Testis (tissue), 3 donors: ENCODE data around the gene LANCL1. TPM values are rescaled to one million over a fixed set of nuclear protein-coding genes. Genes with fewer than 3 reads are reported as not detected.

Experiments
- DNase-seq: peaks from one replicate; pipeline ENCODE4 v3.0.0-alpha.2; 2019
- H3K27ac ChIP-seq, 2 donors: fragments of 200-600 bp; sonication (generic); one replicate each; pipeline ENCODE4 v1.5.1; 2019
- H3K27me3 ChIP-seq: fragments of 200-600 bp; sonication (generic); one replicate; pipeline ENCODE4 v1.5.1; 2019
- H3K36me3 ChIP-seq: fragments of 200-600 bp; sonication (generic); one replicate; pipeline ENCODE4 v1.5.1; 2017; ENCODE audit warnings: low read depth; ENCODE audit errors: missing control alignments
- H3K4me1 ChIP-seq: fragments of 200-600 bp; sonication (generic); one replicate; pipeline ENCODE4 v1.5.1; 2019
- H3K4me3 ChIP-seq, 2 donors: fragments of 200-600 bp; sonication (generic); one replicate each; pipeline ENCODE4 v1.5.1; 2017 to 2019
- H3K9me3 ChIP-seq: fragments of 200-600 bp; sonication (generic); one replicate; pipeline ENCODE4 v1.5.1; 2017
- CTCF ChIP-seq, 3 experiments: fragments of 450-650 bp in 2 of 3; fragments of 200-600 bp in 1 of 3; sonication (generic) in 1 of 3; IDR thresholded peaks; one replicate each; pipeline ENCODE4 v1.5.1; 2016 to 2019; ENCODE audit warnings: antibody characterized with exemption in 3 of 3, mild to moderate bottlenecking in 2 of 3, moderate library complexity in 1 of 3
- POLR2A ChIP-seq: fragments of 450-650 bp; IDR thresholded peaks from one replicate; pipeline ENCODE4 v1.6.1; 2017; ENCODE audit warnings: antibody characterized with exemption, mild to moderate bottlenecking, moderate library complexity
- whole genome bisulfite sequencing, 2 donors: methylation state at CpG; one replicate each; pipeline ENCODE4 v1.1.5; 2018; 5-methylcytosine and 5-hydroxymethylcytosine counted together
- intact Hi-C: fragments of 100-400 bp; cut with DNase I; formaldehyde crosslinking; loops from one replicate; pipeline ENCODE4 v1.15.1; 2023; ENCODE audit warnings: low total_unique reads
- polyA plus RNA-seq: library from polyadenylated mRNA; stranded (reverse); fragments of 350-450 nt; fragmentation: Illumina TruSeq; extraction: RNeasy Lipid Tissue Mini Kit (QIAGEN cat#74804); gene quantifications from one replicate; pipeline ENCODE4 v1.2.3, GENCODE V29; 2014; ENCODE audit warnings: low read depth, low replicate concordance; ENCODE audit not compliant: insufficient read depth
- total RNA-seq, 2 donors: library from RNA; depleted of rRNA; stranded (reverse); fragments of >200 nt; gene quantifications; one replicate each; pipeline ENCODE4 v1.2.3, GENCODE V29; 2016

LANCL1 gene
- total and polyA plus RNA-seq, 3 donors from 2014 or later = 55.6 to 126 (median 59.5) TPM

- Histone ChIP-seq H3K4me3 (no peak overlapping the region), H3K4me1 (no peaks in the 10 kb centered on the region), H3K27ac (no peak overlapping the region), H3K9me3 (no peaks in the 10 kb centered on the region), H3K27me3 (no peaks in the 10 kb centered on the region), H3K36me3 (no peaks in the 10 kb centered on the region)
- no peak for DNase-seq
- WGBS, 2 donors = 78 to 90% methylated on average over 3 of the region's 3 CpGs
- intact Hi-C loops = loop anchor here (10.0 kb wide), 1 partner anchor 155 kb away; no protein-coding TSS in a partner anchor
- TF ChIP-seq POLR2A (no peak), CTCF (IDR thresholded peaks at IDR 0.05) (no peak)
These were observed 86.7 kb downstream of the LANCL1 start for GRCh38 chr2:210389856-210390255.

DNA sequence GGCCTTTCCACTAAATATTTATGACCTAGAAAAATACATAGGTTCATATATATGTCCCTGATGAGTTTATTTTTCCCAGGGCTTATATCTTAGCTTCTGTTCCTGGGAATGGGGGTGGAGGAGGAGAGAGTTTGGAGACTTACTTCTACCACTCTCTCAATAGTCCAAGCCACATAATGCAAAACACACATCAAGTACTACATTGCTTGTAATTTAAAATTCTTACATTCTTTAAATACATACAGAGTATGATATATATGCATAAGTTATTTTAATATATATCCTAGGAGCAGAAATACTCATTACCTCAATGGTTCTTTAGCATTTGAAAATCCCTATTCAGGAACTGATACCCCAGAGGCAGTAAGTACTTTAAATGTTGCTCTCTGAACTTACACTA is 88.4 kb downstream of the LANCL1 start:
- no peak for DNase-seq
- Histone ChIP-seq H3K36me3 (no peaks in the 10 kb centered on the region), H3K4me1 (no peaks in the 10 kb centered on the region), H3K9me3 (no peaks in the 10 kb centered on the region), H3K27me3 (no peaks in the 10 kb centered on the region), H3K27ac (no peak overlapping the region), H3K4me3 (no peak overlapping the region)
- intact Hi-C loops = no loop called here
- TF ChIP-seq CTCF (IDR thresholded peaks at IDR 0.05) (no peak), POLR2A (no peak)

DNA sequence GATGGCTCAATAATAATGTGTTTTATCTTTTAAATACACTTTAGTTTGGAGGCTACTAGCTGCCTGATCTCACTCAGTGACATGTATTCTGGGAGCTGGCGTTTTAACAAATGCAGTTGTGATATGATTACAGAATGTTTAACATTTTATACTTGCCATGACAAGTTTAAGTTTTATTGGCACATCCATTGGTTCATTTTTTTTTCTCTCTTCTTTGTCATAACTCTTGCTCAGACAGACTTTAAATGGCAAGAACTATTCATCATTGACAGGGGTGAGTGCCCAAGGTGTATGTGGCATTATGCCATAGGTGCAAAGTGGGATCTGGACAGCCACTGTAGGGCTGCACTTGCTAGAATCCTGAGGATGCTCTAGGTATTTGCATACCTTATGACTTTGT is 89.5 kb downstream of the LANCL1 start:
- Histone ChIP-seq H3K36me3 (no peaks in the 10 kb centered on the region), H3K4me1 (no peaks in the 10 kb centered on the region), H3K9me3 (no peaks in the 10 kb centered on the region), H3K4me3 (no peak overlapping the region), H3K27me3 (no peaks in the 10 kb centered on the region), H3K27ac (no peak overlapping the region)
- DNase-seq = no peak
- TF ChIP-seq POLR2A (no peak), CTCF (IDR thresholded peaks at IDR 0.05) (no peak)
- WGBS, 2 donors = 50 to 74% methylated on average over 1 of the region's 1 CpG
- intact Hi-C loops = no loop called here

Other genes starting within 250 kb of the LANCL1 start
- gene MYL1, start 161.6 kb downstream of the LANCL1 start, total RNA-seq = not detected
- gene MYL1, start 161.6 kb downstream of the LANCL1 start, polyA plus RNA-seq = 33.1 TPM
- gene CPS1, start 79.8 kb upstream of the LANCL1 start, total RNA-seq = 10 to 100 TPM; 17.2 to 22.5 TPM
- 21.6 TPM for gene CPS1, start 79.8 kb upstream of the LANCL1 start, polyA plus RNA-seq